Measurements from ENCODE around the gene CACNA1D. TPM values are rescaled to one million over a fixed set of nuclear protein-coding genes. Genes with fewer than 3 reads are reported as not detected.

The CACNA1D gene
- total and polyA plus RNA-seq, 2 donors (not counting 3 experiments of a cell fraction or from before 2014, with no cell fraction given) = 0.06 TPM; not detected in 1

DNA sequence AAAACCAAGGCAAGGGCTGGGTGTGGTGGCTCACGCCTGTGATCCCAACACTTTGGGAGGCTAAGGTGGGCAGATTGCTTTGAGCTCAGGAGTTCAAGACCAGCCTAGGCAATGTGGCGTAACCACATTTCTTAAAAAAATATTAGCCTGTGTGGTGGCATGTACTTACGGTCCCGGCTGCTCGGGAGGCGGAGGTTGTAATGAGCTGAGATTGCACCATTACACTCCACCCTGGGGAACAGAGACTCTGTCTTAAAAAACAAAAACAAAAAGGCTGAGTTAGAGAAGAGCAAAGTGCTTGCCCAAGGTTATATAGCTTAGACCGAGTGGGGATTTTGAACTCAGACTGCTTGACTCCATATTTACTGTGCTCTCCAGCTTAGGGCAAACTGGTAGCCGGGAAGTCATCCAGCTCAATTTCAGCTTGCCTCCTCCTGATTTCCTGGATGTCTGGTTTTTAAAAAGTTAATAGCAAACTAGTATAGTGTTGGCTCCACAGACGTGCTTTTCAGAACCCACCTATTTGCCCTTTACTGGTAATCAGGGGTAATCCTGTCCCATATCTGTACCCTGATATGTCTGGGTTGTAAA, 138.9 kb downstream of the CACNA1D start:
- dilution Hi-C loops (cut with MboI; ENCODE audit: extremely low pct_ligation_motif_present, low sequenced_read_pairs) = no loop called here
- intact Hi-C loops (cut with micrococcal nuclease) = no loop called here

More for the DNA sequence above, 138.9 kb downstream of the CACNA1D start:
- TF ChIP-seq FOS (IDR thresholded peaks at IDR 0.05; ENCODE audit: borderline replicate concordance, insufficient read depth, low read length) = no peak
- no peak for TF ChIP-seq EZH2 (IDR thresholded peaks at IDR 0.05; ENCODE audit: borderline replicate concordance, low read depth, low read length, severe bottlenecking)
- TF ChIP-seq, protein P1, sequence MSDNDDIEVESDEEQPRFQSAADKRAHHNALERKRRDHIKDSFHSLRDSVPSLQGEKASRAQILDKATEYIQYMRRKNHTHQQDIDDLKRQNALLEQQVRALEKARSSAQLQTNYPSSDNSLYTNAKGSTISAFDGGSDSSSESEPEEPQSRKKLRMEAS (IDR thresholded peaks at IDR 0.05; ENCODE audit: insufficient read depth, insufficient read length) = no peak
- no peak for TF ChIP-seq JUN (IDR thresholded peaks at IDR 0.05; ENCODE audit: borderline replicate concordance, insufficient read depth, insufficient read length, low read depth)
- TF ChIP-seq, protein P2, sequence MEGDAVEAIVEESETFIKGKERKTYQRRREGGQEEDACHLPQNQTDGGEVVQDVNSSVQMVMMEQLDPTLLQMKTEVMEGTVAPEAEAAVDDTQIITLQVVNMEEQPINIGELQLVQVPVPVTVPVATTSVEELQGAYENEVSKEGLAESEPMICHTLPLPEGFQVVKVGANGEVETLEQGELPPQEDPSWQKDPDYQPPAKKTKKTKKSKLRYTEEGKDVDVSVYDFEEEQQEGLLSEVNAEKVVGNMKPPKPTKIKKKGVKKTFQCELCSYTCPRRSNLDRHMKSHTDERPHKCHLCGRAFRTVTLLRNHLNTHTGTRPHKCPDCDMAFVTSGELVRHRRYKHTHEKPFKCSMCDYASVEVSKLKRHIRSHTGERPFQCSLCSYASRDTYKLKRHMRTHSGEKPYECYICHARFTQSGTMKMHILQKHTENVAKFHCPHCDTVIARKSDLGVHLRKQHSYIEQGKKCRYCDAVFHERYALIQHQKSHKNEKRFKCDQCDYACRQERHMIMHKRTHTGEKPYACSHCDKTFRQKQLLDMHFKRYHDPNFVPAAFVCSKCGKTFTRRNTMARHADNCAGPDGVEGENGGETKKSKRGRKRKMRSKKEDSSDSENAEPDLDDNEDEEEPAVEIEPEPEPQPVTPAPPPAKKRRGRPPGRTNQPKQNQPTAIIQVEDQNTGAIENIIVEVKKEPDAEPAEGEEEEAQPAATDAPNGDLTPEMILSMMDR (IDR thresholded peaks at IDR 0.05; ENCODE audit: extremely low read depth in 1 of 2, insufficient read depth in 1 of 2, low read depth in 1 of 2, low read length in 2 of 2) = no peak
- no peak for TF ChIP-seq POLR2AphosphoS5 (IDR thresholded peaks at IDR 0.05; ENCODE audit: insufficient read depth, low read depth, low read length)
- TF ChIP-seq GATA2 (IDR thresholded peaks at IDR 0.05; ENCODE audit: insufficient read depth, insufficient read length, low read depth, low read length) = no peak
- TF ChIP-seq MYC (IDR thresholded peaks at IDR 0.05; ENCODE audit: low read depth, low read length) = no peak
- TF ChIP-seq POLR2A (IDR thresholded peaks at IDR 0.05; ENCODE audit: low read depth, low read length) = no peak
- FAIRE-seq (no peak), DNase-seq (ENCODE audit: low read depth, low spot score) (no peak)
- no peak overlapping the region for H3K4me2 ChIP-seq (ENCODE audit: insufficient read depth, low read length)
- no peaks in the 10 kb centered on the region for H3K79me2 ChIP-seq (ENCODE audit: control insufficient read depth, insufficient read depth, low read length)
- no peak overlapping the region for H3K9ac ChIP-seq (replicated peaks; ENCODE audit: extremely low read depth, insufficient read depth, low read length)
- H3K27ac ChIP-seq (ENCODE audit: insufficient read depth, low read depth, low read length) = no peak overlapping the region
- H2AFZ ChIP-seq (ENCODE audit: low read depth, low read length) = no peak overlapping the region
- ChIA-PET CTCF (interaction anchor here (1.0 kb wide), 1 partner anchor 9 kb away, joined by 3 read pairs; no protein-coding TSS in a partner anchor), POLR2A (no interaction called here)
- no peaks in the 10 kb centered on the region for H4K20me1 ChIP-seq (replicated peaks; ENCODE audit: control insufficient read depth, extremely low read depth, insufficient read depth, low read length)
- no peaks in the 10 kb centered on the region for H3K9me1 ChIP-seq (replicated peaks; ENCODE audit: control insufficient read depth, extremely low read depth, insufficient read depth, low read length)
- H3K9me3 ChIP-seq (replicated peaks; ENCODE audit: control insufficient read depth, insufficient read depth, low read length) = no peaks in the 10 kb centered on the region
- no peaks in the 10 kb centered on the region for H3K27me3 ChIP-seq (ENCODE audit: control insufficient read depth in 2 of 2, insufficient read depth in 2 of 2, low read length in 2 of 2)
- no TSS peak for BruUV-seq (replicated peaks)
- no peaks in the 10 kb centered on the region for H3K4me1 ChIP-seq (ENCODE audit: control insufficient read depth, extremely low read depth, insufficient read depth, low read length)
- H3K4me3 ChIP-seq (replicated peaks in 1 of 3; ENCODE audit: insufficient read depth in 1 of 3, low read depth in 1 of 3, low read length in 3 of 3) = no peak overlapping the region
- H3K36me3 ChIP-seq (ENCODE audit: control insufficient read depth in 2 of 2, extremely low read depth in 1 of 2, insufficient read depth in 2 of 2, low read length in 2 of 2) = no peaks in the 10 kb centered on the region
